SW 1271 (cell line): ENCODE measurements around the gene EFHD1.
"Not testable (repeated sequence)": the region's sequence is repeated elsewhere in the genome, so short reads cannot be mapped to it uniquely, and the experiment has no call there.

ENCODE experiments used
- DNase-seq, 2 experiments: peaks; one replicate each; lab custom pipeline; 2025; lab: John Stamatoyannopoulos, UW

The EFHD1 gene

GRCh38 chr2:232621186-232621585 is 12.2 kb upstream of the EFHD1 start:
- no peak for DNase-seq

DNA sequence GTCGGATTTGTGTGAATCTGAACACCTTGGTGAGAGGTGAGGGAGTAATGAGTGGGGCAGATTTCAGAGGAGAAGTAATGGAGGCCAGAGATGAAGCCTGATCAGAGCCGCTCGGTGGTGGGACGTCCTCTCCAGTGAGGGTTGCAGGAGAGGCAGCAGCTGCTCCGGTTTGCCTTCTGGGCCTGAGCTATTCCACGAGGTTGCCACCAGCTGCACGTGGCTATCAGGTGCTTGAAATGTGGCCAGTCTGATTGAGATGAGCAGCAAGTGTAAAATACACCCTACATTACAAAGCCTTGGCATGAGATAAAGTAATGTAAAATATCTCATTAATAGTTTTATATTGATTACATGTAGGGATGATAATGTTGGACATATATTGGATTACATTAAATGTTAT is 10.8 kb upstream of the EFHD1 start:
- no peak for DNase-seq

GRCh38 chr2:232623768-232624765 is 9.3 kb upstream of the EFHD1 start:
- DNase-seq = no peak

DNA sequence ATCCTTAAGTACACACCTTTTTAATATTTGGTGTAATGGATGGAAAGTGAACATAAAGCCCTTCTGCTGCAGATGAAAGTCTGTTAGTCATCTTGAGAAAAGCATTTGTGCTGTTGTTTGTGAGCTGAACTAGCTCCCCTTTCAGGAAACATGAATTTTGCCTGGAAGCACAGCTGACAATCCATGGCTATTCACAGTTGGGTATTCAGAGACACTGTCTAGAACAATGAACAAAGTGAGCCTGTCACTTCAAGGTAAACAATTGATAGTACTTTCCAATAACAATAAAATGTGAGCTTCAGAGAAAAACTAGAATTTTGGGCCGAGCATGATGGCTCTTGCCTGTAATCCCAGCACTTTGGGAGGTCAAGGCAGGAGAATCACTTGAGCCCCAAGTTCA is 6.8 kb upstream of the EFHD1 start:
- no peak for DNase-seq

GRCh38 chr2:232628466-232629128 is 4.8 kb upstream of the EFHD1 start:
- no peak for DNase-seq

- no peak for DNase-seq
These were observed 4.3 kb upstream of the EFHD1 start for GRCh38 chr2:232629129-232629475.

DNA sequence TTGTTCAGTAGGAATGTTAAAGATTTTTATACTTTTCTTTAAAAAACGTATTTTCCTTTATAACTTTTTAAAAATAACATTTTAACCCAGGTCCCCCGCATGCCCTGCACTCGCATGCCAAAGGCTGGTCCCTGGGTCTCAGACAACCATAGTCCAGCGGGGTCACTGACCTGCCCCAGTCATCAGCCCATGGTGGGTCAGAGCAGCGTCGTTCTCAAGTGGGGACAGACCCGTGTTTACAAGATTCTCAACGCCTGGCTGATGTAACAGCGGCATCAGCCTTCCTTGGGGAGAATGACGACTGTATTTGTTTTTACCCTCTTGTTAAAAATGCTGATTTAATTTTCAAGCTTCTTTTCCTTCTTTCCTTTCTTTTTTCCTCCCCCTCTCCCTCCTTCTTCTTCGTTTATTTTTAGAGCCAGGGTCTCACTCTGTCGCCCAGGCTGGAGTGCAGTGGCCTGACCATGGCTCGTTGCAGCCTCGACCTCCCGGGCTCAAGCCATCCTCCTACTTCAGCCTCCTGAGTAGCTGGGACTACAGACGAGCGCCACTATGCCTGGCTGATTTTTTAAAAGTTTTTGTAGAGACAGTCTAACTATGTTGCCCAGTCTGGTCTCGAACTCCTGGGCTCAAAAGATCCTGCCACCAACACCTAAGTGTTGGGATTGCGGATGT is 1.0 kb upstream of the EFHD1 start:
- DNase-seq = no peak

DNA sequence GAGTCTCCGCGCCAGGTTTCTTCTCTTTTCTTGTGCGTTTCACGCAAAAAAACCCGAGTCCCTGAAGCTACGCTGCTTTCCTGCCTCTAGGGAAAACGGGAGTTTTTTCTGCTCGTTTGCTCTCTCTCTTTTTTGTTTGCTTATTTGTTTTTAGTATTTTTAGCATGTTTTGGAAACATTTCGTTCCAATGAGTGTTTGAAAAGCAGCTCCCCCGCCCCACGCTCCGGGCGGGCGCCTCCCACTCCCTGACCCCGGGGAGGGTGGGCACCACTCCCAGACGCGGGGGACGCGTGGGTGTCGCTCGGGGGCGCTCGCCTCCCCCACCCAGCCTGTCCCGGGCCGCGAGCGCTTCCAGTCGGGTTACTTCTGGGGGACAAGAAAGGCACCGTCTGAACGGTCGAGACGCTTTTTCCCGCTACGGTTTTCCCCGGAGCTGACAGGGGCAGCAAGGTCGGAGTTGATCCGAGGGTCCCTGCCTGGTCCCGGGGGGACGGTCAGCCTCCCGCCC is 446 bp upstream of the EFHD1 start:
- no peak for DNase-seq

DNA sequence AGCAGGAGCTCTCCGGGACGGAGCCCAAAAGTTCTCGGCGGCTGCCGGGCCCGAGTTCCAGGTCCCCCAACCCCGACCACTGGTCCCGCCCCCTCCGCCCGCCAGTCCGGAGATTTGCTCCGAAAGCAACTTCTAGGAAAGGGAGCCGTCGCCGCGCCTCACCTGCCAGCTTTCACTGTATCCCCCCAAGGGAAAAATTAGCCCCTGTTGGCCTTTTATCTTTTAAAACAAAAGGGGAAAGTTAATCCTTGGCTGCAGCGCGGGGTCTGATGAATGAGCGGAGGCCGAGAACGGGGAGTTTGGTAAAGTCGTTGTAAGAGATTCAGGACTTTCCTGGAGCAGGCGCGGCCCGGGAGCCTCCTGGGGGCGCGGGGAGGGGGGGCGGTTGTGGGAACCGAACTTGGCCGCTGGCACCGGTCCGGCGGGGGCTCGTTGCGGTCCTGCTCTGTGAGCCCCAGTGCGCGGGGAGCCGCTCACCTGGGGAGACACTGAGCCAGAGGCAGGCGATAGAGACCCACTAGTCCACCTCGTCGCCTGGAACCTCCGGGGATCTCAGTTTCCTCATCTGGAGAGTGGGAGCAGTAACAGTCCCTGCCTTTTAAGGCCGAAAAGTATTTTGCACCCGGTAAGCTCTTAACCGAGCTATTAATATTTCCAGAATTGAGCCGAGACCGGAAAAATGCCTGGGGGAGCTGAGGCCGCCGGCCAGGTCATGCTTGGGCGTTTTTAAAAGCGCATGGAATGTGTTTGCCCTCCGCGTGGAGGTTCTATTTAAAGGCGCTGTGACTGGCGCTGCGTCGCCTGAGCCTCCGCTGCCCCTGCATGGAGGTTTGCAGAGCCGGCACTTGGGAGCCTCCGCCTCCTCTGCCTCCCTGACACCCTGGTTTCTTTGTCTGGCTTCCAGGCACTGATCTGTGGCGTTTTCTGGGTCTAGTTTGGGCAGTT is 1.1 kb downstream of the EFHD1 start:
- DNase-seq = no peak

- not testable (repeated sequence) for DNase-seq
These were observed 2.0 kb downstream of the EFHD1 start for GRCh38 chr2:232635376-232635775.

GRCh38 chr2:232635820-232636219 is 2.4 kb downstream of the EFHD1 start:
- DNase-seq = no peak

DNA sequence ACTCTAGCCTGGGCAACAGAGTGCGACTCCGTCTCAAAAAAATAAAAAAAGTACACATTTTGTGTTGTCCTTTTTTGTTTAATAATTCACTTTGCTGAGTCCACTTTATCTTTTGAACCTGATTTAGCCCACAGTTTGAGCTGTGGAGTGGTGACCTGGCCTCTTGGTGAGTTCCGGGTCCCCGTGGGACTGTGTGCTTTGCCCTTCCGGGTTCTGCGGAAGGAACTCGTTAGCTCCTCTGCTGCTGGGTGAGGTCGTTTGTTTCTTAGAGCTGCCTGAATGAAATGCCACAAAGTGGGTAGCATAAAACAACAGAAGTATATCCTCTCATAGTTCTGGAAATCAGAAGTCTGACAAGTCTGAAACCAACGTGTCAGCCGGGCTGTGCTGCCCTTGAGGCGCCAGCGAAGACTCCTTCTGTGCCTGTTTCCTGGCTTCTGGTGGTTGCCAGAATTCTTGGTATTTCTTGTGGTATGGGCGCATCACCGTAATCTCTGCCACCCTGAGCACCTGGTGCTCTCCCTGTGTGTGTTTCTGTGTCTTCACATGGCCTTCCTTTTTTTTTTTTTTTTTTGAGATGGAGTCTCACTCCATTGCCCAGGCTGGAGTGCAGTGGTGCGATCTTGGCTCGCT is 3.5 kb downstream of the EFHD1 start:
- DNase-seq = no peak

GRCh38 chr2:232637866-232638583 is 4.6 kb downstream of the EFHD1 start:
- no peak for DNase-seq

DNA sequence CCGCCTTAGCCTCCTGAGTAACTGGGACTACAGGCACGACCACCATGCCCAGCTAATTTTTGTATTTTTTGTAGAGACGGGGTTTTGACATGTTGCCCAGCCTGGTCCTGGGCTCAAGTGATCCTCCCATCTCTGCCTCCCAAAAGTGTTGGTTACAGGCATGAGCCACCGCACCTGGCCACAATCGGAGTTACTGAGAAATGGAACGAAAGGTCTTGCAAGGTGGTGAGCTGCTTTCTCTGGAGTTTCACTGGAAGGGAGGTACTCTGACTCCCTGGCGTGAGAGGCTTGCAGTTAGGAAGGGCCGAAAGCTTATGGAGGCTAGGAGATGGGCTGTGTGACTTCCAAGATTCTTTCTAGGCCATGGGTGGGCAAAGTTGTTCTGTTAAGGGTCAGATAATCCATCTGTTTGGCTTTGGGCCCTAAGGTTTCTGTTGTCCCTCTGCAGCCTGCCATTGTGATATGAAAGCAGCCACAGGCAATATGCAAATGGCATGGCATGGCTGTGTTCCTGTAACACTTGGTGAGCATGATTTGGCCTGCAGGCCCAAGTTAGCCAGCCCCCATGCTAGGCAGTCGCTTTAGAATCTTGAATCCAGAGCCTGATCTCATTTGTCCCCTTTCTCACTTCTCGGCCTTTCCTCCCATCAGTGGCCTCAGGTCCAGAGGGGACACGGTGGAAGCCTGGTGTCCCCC is 7.9 kb downstream of the EFHD1 start:
- no peak for DNase-seq

DNA sequence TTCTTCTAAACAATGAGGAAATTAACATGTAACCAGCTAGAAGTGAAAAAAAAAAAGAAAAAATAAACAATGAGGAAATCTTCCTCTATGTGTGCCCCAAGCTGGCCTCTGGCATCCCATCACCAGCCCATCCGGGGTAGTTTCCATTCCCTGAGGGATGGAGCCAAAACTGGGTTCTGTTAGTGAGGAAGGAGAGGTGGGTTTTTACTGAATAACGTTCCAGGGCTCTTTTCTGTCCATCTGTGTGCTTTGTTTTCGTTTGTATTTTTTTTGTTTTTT is 9.7 kb downstream of the EFHD1 start:
- no peak for DNase-seq

DNA sequence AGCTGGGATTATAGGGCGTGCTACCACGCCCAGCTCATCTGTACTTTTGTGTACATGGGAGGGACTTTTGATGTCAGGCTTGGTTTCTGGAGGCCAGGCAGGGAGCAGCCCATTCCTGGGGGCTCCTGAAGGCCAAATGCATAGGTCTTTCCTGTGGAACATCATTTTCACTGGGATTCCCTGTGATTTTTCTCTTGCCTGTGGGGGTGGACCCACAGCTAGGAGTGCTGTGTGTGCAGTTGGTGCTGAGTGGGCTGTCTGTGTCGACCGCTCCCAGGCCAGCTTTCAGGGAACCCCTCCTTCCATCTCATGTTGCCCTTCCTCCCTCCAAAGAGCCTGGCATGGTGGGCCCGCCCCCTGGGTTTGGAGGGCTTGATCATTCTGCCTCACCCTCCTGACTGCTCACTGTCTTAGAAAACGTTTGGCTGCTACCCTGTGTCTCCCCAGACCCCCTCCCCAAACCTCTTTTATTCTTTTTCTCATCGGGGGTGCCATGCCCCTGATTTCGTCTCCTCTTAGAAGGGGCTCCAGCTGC is 10.5 kb downstream of the EFHD1 start:
- no peak for DNase-seq

DNA sequence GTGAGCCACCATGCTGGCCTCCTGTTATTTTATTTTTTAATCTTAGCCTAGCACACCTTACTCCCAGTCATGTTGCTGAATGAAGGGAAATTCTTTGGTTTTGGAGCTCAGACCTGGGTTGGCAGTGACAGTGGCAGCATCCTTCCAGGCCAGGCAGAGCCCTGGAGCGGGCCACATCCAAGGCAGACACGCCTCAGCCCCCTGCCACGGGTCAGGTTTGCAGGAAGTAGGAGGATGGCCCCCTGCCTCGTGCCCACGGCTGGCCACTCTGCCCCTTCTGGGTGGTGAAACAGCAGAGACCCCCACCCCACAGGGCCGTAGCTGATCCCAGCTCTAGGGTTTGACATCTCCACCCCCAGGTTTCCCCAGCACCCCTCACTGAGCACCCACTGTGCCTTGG is 11.7 kb downstream of the EFHD1 start:
- no peak for DNase-seq

- no peak for DNase-seq
These were observed 13.3 kb downstream of the EFHD1 start for GRCh38 chr2:232646726-232647125.

- no peak for DNase-seq
These were observed 13.9 kb downstream of the EFHD1 start for GRCh38 chr2:232647261-232647660.

- DNase-seq = no peak
These were observed 15.6 kb downstream of the EFHD1 start for GRCh38 chr2:232649033-232649432.
